Gastrocnemius medialis (tissue), 4 donors: Measurements from ENCODE around the gene MEX3A. TPM values are rescaled to one million over a fixed set of nuclear protein-coding genes. Genes with fewer than 3 reads are reported as not detected.

ENCODE experiments used
- ATAC-seq, 2 donors: fragments of 150-250 bp; one replicate each; pipeline ENCODE4 v1.9.1; 2016
- DNase-seq, 2 donors: peaks; one replicate each; pipeline ENCODE4 v3.0.0-alpha.2; 2019
- H3K27ac ChIP-seq, 4 donors: fragments of 200-600 bp; sonication (generic); 1 replicate in 1 of 4; 2 replicates in 3 of 4; pipeline ENCODE4 v1.5.1; 2016 to 2018; ENCODE audit warnings: mild to moderate bottlenecking in 2 of 4, moderate library complexity in 1 of 4
- H3K27me3 ChIP-seq, 3 donors: fragments of 200-600 bp; sonication (generic) in 2 of 3; 1 replicate in 1 of 3; 2 replicates in 2 of 3; pipeline versions ENCODE4 v1.5.1 to v1.6.0; 2016 to 2019; ENCODE audit warnings: mild to moderate bottlenecking in 1 of 3, moderate library complexity in 1 of 3
- H3K36me3 ChIP-seq, 2 donors: fragments of 200-600 bp; sonication (generic) in 1 of 2; one replicate each; pipeline ENCODE4 v1.5.1; 2017 to 2018
- H3K4me1 ChIP-seq, 2 donors: fragments of 200-600 bp; sonication (generic) in 1 of 2; one replicate each; pipeline ENCODE4 v1.5.1; 2016 to 2017; ENCODE audit warnings: mild to moderate bottlenecking in 2 of 2
- H3K4me3 ChIP-seq, 4 donors: fragments of 200-600 bp; sonication (generic) in 3 of 4; 1 replicate in 1 of 4; 2 replicates in 3 of 4; pipeline ENCODE4 v1.5.1; 2016 to 2019; ENCODE audit warnings: mild to moderate bottlenecking in 2 of 4
- H3K9me3 ChIP-seq, 3 donors: fragments of 200-600 bp; sonication (generic) in 2 of 3; 1 replicate in 1 of 3; 2 replicates in 2 of 3; pipeline ENCODE4 v1.5.1; 2016 to 2019
- CTCF ChIP-seq, 5 experiments: fragments of 450-650 bp in 3 of 5; fragments of 200-600 bp in 2 of 5; sonication (generic) in 2 of 5; IDR thresholded peaks in 4 of 5; conservative IDR thresholded peaks in 1 of 5; 1 replicate in 4 of 5; 2 replicates in 1 of 5; pipeline ENCODE4 v1.5.1; 2016 to 2019; ENCODE audit warnings: antibody characterized with exemption in 5 of 5, mild to moderate bottlenecking in 3 of 5, moderate library complexity in 3 of 5
- POLR2A ChIP-seq, 2 donors: fragments of 450-650 bp; IDR thresholded peaks; one replicate each; pipeline ENCODE4 v1.6.1; 2017; ENCODE audit warnings: antibody characterized with exemption in 2 of 2, mild to moderate bottlenecking in 2 of 2, moderate library complexity in 2 of 2
- in situ Hi-C, 4 donors: fragments of 200-750 bp; cut with MboI; loops; one replicate each; pipeline versions ENCODE4 v1.15.0 to v1.8.0; 2017; ENCODE audit warnings: low sequenced_read_pairs in 4 of 4
- intact Hi-C: fragments of 100-400 bp; cut with DNase I; formaldehyde crosslinking; loops from one replicate; pipeline ENCODE4 v1.15.1; 2023; ENCODE audit warnings: low total_unique reads
- total RNA-seq, 4 donors: library from RNA; depleted of rRNA; stranded (reverse); fragments of >200 nt; gene quantifications; one replicate each; pipeline versions ENCODE4 v1.1.0 to v1.2.3, GENCODE V29; 2016

The MEX3A gene
- total RNA-seq, 4 donors from 2014 or later = not detected

- Histone ChIP-seq H3K4me1 (peaks cover 7 to 23% of the 10 kb centered on the region in 2 donors), H3K36me3 (no peaks in the 10 kb centered on the region), H3K9me3 (no peaks in the 10 kb centered on the region), H3K27me3 (no peaks in the 10 kb centered on the region), H3K27ac (peak overlapping the region; percentile 50 to 80 (median 74)), H3K4me3 (no peak overlapping the region)
- DNase-seq (peak; percentile 85 to 90), ATAC-seq (peak; percentile 96 to 98)
- in situ Hi-C loops (loop anchor here in 3 of 4 donors (5.0 kb wide), 1 partner anchor 35 kb away; no protein-coding TSS in a partner anchor), intact Hi-C loops (loop anchor here (1.0 to 5.0 kb wide), 3 partner anchors 33 to 185 kb away; partner anchors contain the start of genes PMF1, SMG5 and TMEM79)
- TF ChIP-seq CTCF (IDR thresholded peaks at IDR 0.05 in 4 of 5, conservative IDR thresholded peaks at IDR 0.05 in 1 of 5) = peak; percentile 97 to 98 (median 98)
- no peak for TF ChIP-seq POLR2A (IDR thresholded peaks at IDR 0.05)
Observed at GRCh38 chr1:156096640-156097391, 14.6 kb upstream of the MEX3A start.

- Histone ChIP-seq H3K9me3 (no peaks in the 10 kb centered on the region), H3K4me3 (no peak overlapping the region), H3K27ac (peak overlapping the region; percentile 15 to 80 (median 63)), H3K4me1 (peaks cover 7 to 21% of the 10 kb centered on the region in 2 donors), H3K27me3 (no peaks in the 10 kb centered on the region), H3K36me3 (no peaks in the 10 kb centered on the region)
- TF ChIP-seq CTCF (IDR thresholded peaks at IDR 0.05 in 4 of 5, conservative IDR thresholded peaks at IDR 0.05 in 1 of 5) (no peak), POLR2A (IDR thresholded peaks at IDR 0.05) (no peak)
- intact Hi-C loops = loop anchor here (1.0 to 5.0 kb wide), 3 partner anchors 34 to 186 kb away; partner anchors contain the start of genes PMF1, SMG5 and TMEM79
- ATAC-seq (no peak), DNase-seq (no peak)
- in situ Hi-C loops = loop anchor here in 3 of 4 donors (5.0 kb wide), 1 partner anchor 36 kb away; no protein-coding TSS in a partner anchor
Observed at GRCh38 chr1:156095906-156096508, 13.7 kb upstream of the MEX3A start.

GRCh38 chr1:156091610-156092009 lies 9.3 kb upstream of the MEX3A start:
- intact Hi-C loops = no loop called here

GRCh38 chr1:156090840-156091188 lies 8.5 kb upstream of the MEX3A start:
- no peaks in the 10 kb centered on the region for H3K27me3 ChIP-seq
- in situ Hi-C loops = loop anchor here in 3 of 4 donors (5.0 kb wide), 2 partner anchors 41 to 131 kb away; no protein-coding TSS in a partner anchor
- peak; percentile 90 to 94 for ATAC-seq
- no peak overlapping the region for H3K4me3 ChIP-seq
- intact Hi-C loops = loop anchor here (1.0 kb wide), 1 partner anchor 134 kb away; no protein-coding TSS in a partner anchor
- H3K36me3 ChIP-seq = no peaks in the 10 kb centered on the region
- peak in 1 of 2 donors; percentile 77 for DNase-seq
- H3K9me3 ChIP-seq = no peaks in the 10 kb centered on the region
- no peak overlapping the region for H3K27ac ChIP-seq
- H3K4me1 ChIP-seq = no peaks in the 10 kb centered on the region
- TF ChIP-seq POLR2A (IDR thresholded peaks at IDR 0.05) (no peak), CTCF (IDR thresholded peaks at IDR 0.05 in 4 of 5, conservative IDR thresholded peaks at IDR 0.05 in 1 of 5) (peak in 4 of 5 experiments; percentile 88 to 94 (median 92))

More at GRCh38 chr1:156091610-156092009, 9.3 kb upstream of the MEX3A start:
- Histone ChIP-seq H3K4me3 (no peak overlapping the region), H3K36me3 (no peaks in the 10 kb centered on the region), H3K27me3 (no peaks in the 10 kb centered on the region), H3K9me3 (no peaks in the 10 kb centered on the region), H3K4me1 (peaks cover 4 to 5% of the 10 kb centered on the region in 2 donors), H3K27ac (no peak overlapping the region)
- ATAC-seq (no peak), DNase-seq (no peak)
- TF ChIP-seq POLR2A (IDR thresholded peaks at IDR 0.05) = no peak
- no peak for TF ChIP-seq CTCF (IDR thresholded peaks at IDR 0.05 in 4 of 5, conservative IDR thresholded peaks at IDR 0.05 in 1 of 5)
- in situ Hi-C loops = loop anchor here in 3 of 4 donors (5.0 kb wide), 2 partner anchors 41 to 131 kb away; no protein-coding TSS in a partner anchor
